HG03457 (cell line): Measurements from ENCODE around the gene MAFB.

ENCODE experiments used
- ATAC-seq: cut with Tn5 transposase; IDR thresholded peaks from one replicate; pipeline ENCODE4 v1.9.1; 2021; ENCODE audit warnings: moderate number of reproducible peaks; ENCODE audit not compliant: unreplicated experiment

The MAFB gene

DNA sequence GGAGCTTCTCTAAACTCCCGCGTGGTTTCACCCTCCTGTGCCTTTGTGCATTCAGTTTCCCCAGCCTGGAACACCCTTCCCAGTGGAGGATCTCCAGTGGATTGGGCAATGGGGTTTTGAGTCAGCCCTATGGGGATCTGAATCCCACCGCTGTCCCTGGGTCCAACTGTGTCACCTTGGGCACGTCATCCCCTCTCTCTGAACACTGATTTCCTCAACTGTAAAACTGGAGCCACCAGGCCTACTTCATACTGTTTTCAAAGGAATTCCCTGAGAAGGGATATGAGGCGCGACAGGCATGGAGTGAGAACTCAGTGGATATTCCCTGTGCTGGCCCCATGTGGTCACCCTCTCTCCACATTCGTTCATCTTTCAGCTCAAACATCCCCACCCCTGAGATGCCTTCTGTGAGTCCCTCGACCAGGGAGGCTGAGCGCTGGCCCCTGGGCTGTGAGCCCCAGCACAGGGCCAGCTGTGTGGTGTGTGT lies 25.7 kb downstream of the MAFB start:
- no peak for ATAC-seq

DNA sequence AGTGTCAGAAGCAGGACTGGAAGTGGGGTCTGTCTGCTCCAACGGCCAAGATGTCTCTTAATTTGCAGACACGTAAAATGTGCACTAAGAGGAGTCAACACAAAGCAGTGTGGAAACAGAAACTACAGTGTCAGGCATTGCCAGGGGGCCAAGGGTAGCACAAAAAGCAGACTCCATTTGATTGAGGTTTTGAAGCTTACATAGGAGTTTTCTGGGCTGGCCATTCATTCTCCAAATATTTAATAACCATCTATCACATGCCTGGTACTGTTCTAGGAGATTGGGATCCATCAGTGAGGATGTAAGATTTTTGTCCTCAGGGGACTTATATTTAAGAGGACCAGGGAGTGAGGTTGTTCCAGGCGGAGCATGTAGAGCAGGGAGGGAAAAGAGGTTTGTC lies 29.5 kb downstream of the MAFB start:
- no peak for ATAC-seq

- ATAC-seq: no peak
Observed at GRCh38 chr20:40658509-40658908, 30.5 kb downstream of the MAFB start.

GRCh38 chr20:40657526-40657925 lies 31.5 kb downstream of the MAFB start:
- ATAC-seq: no peak

GRCh38 chr20:40655451-40655850 lies 33.6 kb downstream of the MAFB start:
- ATAC-seq: no peak

GRCh38 chr20:40654876-40655275 lies 34.2 kb downstream of the MAFB start:
- ATAC-seq: no peak

GRCh38 chr20:40652441-40652987 lies 36.5 kb downstream of the MAFB start:
- ATAC-seq: no peak

GRCh38 chr20:40651151-40651550 lies 37.9 kb downstream of the MAFB start:
- ATAC-seq: no peak

- ATAC-seq: no peak
Observed at GRCh38 chr20:40650707-40651106, 38.3 kb downstream of the MAFB start.

- ATAC-seq: no peak
Observed at GRCh38 chr20:40648210-40649072, 40.6 kb downstream of the MAFB start.

DNA sequence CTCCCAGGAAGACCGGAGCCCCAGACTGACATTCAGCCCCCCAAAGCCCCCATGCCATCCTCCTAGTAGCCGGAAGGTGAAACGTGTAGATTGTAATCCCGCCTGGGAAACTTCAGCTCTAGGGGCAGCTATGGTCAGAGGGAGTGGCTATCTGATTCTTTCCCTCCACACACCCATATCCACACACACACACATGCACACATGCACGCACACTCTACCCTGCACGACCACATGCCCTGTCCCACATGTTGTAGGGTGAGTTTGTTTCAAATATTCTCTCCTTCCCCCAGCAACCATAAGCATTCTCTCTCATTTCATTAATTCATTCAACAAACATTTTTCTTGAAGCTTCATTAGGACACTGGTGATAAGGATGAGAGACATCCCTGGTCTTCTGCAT lies 42.2 kb downstream of the MAFB start:
- no peak for ATAC-seq

- no peak for ATAC-seq
Observed at GRCh38 chr20:40646361-40646760, 42.7 kb downstream of the MAFB start.

- no peak for ATAC-seq
Observed at GRCh38 chr20:40644863-40645262, 44.2 kb downstream of the MAFB start.

DNA sequence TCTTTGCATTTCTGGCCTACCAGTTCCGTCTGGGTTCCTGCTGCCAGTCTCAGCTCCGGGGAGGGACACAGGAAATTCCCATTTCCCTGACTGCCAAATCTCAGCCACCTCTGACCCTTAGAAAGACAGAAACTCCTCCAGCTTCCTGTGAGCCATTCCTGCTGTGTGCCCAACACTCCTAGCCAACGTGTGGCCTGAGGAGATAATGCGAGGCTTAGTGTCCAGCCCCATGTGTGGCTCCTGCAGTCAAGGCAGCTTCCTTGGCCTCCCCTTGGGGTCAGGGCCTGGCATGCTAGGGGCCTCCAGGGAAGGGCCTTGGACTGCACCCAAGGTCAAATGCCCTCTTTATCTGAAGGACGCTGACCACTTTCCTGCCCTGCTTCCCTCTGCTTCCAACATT lies 45.1 kb downstream of the MAFB start:
- no peak for ATAC-seq

GRCh38 chr20:40641809-40642208 lies 47.2 kb downstream of the MAFB start:
- no peak for ATAC-seq

- ATAC-seq: no peak
Observed at GRCh38 chr20:40641202-40641601, 47.8 kb downstream of the MAFB start.

DNA sequence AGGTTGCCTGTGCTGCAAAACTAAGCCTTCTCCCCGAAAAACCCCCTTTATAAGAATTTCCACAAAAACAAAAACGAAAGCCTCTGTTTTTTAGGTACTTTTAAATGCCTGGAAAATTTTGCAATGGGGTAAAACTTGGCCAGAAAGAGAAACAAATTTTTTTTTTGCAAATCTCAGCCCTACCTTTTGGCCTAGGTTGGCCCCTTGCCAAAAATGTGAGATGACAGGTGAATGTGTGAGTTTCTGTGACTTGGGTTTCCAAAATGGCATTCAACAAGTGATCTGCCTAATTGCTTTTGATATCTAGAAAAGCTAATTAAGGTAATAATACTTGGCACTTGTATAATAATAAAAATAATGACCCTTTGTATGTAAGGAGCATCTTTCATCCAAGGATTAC lies 48.4 kb downstream of the MAFB start:
- no peak for ATAC-seq

DNA sequence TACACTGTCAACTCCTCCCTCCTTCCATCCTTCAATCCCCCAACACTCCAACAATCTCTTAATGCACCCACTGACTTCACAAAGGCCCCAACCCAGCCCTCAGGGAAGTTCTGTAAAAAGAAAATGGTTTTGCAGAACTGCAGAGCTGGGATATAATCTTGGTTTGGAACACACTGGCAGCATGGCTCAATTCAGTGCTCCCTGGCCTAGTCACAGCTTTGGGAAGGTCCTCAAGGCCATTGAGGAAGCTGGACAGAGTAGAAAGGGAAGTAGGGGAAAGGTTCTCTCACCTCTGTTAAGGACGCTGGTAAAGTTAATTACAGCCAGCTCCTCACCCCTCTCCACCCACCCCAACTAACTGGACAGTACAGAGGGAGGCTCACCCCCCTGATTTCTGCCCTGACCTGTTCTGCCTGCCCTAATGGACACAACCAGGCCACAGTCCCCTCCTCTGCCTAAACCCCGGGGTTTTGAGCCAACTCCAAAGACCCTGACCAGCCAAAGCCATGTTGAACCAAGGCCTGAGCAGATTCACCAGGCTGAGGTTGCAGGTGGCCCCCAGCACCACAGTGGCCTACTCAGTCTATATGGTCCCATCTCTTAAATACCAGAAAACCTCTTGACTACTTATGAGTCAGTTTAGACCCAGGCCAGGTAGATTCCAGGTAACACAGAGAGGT lies 49.2 kb downstream of the MAFB start:
- ATAC-seq: no peak

DNA sequence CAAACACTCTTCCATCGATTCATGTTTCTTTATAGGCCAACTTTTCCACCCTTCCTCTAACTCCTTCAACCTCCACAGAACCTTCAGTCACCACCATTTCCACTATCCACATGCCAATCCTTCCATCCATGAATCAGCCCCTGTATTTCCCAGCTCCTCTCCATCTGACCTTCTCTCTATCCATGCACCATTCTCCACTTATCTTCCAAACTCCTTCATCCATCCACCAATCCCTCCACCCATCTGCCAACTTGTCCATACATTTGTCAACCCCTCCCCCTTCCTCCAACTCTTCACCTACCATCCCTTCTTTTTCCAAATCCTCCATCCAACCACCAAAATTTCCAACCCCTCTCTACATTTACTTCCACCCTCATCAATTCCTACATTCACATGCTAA lies 49.9 kb downstream of the MAFB start:
- no peak for ATAC-seq

DNA sequence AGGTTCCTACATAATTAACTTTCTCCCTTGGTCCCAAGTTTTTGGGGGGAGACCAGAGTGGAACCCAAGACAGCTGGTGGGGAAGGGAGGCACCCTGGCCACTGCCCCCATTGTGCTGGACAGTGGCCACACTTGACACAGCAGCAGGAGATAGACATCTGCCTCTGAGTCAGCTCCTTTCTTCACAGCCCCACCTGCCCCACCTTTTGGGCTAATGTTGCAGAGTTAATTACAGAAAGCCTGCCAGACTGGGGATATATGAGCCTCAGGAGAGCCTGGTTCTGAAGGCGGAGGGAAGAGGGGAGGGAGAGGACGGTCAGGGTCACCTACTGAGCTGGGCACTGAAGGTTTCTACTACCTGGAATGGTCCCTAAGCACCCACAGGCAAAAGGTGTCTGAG lies 50.6 kb downstream of the MAFB start:
- no peak for ATAC-seq

GRCh38 chr20:40637176-40637575 lies 51.9 kb downstream of the MAFB start:
- no peak for ATAC-seq

DNA sequence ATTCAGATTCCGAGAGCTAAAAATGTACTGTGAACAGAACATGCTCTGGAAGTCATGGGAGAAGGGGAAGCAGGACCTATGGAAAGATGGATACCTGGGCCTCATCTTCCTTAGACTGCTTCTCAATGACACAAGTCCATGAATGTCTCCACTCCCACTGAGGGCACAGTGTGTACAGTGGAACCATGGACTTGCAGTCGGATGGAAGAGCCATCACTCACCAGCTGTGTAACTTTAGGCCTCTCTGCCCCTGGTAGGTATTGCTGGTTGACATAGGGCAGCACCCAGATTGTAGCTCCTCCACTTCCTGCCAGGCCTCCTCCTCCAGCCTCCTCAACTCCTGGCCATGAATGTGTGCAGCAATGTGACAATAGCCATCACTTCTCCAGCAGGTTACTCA lies 52.5 kb downstream of the MAFB start:
- ATAC-seq: no peak
